GM12874 (cell line): Measurements from ENCODE around the gene PPP1R14B.

ENCODE experiments used
- TF ChIP-seq, protein P1 (sequence below): IDR thresholded peaks from 2 replicates; pipeline ENCODE4 v1.5.1; 2011; ENCODE audit warnings: low read depth, mild to moderate bottlenecking, control low read depth, low read length, moderate library complexity; ENCODE audit not compliant: insufficient read depth

Gene PPP1R14B

DNA sequence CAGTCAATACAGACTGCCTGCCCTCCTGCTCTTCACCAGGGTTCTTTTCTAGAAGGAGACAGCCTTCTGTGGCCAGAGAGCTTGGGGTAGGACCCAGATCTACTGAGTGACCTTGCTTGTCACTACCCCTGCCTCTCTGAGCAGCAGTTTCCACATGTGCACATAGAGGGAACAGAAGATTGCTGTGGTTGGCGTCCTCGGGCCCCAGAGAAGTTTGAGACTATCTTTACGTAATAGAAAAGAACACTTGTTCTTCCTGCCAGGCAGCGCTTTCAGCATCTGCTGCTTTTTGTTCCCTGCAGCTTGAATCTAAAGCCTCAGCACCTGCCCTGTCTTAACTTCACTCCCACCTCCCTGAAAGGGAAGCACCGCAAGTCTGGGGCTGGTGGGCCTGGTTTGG, 7.7 kb downstream of the PPP1R14B start:
- TF ChIP-seq, protein P1, sequence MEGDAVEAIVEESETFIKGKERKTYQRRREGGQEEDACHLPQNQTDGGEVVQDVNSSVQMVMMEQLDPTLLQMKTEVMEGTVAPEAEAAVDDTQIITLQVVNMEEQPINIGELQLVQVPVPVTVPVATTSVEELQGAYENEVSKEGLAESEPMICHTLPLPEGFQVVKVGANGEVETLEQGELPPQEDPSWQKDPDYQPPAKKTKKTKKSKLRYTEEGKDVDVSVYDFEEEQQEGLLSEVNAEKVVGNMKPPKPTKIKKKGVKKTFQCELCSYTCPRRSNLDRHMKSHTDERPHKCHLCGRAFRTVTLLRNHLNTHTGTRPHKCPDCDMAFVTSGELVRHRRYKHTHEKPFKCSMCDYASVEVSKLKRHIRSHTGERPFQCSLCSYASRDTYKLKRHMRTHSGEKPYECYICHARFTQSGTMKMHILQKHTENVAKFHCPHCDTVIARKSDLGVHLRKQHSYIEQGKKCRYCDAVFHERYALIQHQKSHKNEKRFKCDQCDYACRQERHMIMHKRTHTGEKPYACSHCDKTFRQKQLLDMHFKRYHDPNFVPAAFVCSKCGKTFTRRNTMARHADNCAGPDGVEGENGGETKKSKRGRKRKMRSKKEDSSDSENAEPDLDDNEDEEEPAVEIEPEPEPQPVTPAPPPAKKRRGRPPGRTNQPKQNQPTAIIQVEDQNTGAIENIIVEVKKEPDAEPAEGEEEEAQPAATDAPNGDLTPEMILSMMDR = no peak

- TF ChIP-seq, protein P1 = no peak
Measured at GRCh38 chr11:64238076-64238475, 8.7 kb downstream of the PPP1R14B start.

GRCh38 chr11:64237484-64237951, 9.2 kb downstream of the PPP1R14B start:
- TF ChIP-seq, protein P1 = no peak

DNA sequence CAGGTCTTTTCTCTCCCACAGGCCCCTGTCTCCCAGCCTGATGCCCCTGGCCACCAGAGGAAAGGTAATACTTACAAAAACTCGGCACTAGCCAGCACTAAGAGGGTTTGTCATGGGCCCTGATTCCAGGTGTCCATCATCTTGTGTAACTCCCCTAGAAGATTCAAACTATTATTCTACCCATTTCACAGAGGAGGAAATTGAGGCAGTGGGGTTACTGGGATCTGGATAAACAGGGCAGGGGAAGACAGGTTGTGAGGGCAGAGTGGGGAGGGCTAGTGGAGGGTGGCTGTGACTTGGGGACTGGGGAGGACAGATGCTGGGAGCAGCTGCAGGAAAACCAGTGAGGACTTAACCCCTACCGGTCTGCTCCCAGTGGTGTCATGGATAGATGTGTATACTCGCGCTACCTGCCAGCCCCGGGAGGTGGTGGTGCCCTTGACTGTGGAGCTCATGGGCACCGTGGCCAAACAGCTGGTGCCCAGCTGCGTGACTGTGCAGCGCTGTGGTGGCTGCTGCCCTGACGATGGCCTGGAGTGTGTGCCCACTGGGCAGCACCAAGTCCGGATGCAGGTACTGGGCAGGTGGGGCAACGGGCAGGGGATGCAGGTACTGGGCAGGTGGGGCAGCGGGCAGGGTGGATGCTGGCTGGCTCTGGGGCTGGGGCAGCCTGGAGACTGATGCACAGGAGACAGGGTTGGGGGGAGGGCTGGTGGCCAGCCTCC, 11.1 kb downstream of the PPP1R14B start:
- TF ChIP-seq, protein P1 = no peak

DNA sequence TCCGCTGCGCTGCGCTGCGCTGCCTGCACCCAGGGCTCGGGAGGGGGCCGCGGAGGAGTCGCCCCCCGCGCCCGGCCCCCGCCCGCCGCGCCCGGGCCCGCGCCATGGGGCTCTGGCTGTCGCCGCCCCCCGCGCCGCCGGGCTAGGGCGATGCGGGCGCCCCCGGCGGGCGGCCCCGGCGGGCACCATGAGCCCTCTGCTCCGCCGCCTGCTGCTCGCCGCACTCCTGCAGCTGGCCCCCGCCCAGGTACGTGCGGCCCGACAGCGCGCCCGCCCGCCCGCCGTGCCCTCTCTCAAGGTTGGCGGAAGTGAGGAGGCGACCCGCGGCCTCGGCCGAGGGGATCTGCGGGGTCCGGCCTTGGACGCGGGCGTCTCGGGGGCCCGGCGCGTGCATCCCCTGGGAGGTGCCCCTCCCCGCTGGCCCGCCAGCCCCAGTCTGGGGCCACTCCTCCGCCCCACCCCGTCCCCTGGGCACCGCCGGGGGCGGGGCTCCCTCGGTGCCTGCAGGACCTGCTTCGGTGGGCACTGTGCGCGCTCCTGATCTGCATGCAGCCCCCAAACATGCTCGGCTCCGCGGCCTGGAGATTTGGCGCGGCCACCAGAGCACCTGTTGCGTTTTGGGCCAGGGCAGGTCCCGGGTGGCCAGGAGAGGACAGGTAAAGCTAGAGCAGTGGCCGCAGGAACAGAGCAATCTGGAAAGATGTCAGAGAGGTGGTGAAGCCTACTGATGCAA, 11.9 kb downstream of the PPP1R14B start:
- TF ChIP-seq, protein P1 = no peak

DNA sequence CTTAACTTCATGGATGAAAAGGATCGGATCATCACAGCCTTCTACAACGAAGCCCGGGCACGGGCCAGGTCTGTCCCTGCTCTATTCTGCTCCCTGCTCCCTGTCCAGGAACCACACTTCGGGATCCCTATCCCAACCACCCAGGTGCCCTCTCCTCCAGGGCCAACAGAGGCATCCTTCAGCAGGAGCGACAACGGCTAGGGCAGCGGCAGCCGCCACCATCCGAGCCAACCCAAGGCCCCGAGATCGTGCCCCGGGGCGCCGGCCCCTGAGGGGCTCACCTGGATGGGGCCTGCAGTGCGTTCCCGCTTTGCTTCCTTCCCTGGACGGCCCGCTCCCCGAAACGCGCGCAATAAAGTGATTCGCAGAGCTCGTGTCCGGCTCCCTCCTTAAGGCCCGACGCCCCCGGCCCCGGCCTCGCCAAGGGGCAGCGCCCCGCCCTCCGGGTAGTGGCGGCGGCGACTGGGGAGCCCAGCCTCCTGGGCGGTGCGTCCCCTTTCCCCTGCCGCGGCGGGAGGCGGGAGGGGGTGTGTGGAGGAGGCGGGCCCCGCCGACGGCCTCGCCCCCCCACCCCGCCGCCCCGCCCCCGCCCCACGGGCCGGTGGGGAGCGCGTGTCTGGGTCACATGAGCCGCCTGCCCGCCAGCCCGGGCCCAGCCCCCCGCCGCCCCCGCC, 12.7 kb downstream of the PPP1R14B start, which contains the start of gene VEGFB:
Gene VEGFB, plus strand, starts transcription at position 672 of the 674 bp plus-strand sequence. CDS start 250 bp downstream, outside the sequence.
- TF ChIP-seq, protein P1 = no peak

DNA sequence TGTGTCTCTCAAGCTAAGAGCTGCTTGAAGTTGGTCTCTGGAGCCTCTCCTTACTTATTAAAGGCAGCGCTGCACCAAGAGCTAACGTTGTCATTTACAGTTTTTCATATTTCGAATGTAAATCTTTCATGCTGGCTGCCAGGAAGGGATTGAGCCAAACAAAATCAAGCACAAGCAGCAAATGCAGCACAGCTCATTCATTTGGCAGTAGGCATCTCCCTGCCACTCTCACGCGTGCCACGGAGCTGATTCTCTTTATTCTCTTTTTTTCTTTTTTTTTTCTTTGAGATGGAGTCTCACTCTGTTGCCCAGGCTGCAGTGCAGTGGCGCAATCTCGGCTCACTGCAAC, 13.8 kb downstream of the PPP1R14B start:
- TF ChIP-seq, protein P1 = no peak
